Kidney (tissue), 14 donors: Measurements from ENCODE around the gene RNF8. TPM values are rescaled to one million over a fixed set of nuclear protein-coding genes. Genes with fewer than 3 reads are reported as not detected.
A peak's percentile ranks its signal among the peaks of the same experiment; 100 is the strongest.

Experiments used
- DNase-seq, 5 donors: peaks; one replicate each; pipeline ENCODE4 v3.0.0-alpha.2; 2013 to 2020
- FAIRE-seq: peaks from 2 replicates; lab custom pipeline; 2012; peaks lifted over from hg19 to GRCh38; lab: Jason Lieb, UNC
- H3K27ac ChIP-seq, 2 donors: one replicate each; pipeline ENCODE4 v1.7.0; 2013; ENCODE audit warnings: low read depth in 2 of 2, low read length in 2 of 2, inconsistent platforms in 1 of 2
- H3K27me3 ChIP-seq: one replicate; pipeline ENCODE4 v1.7.1; 2013; ENCODE audit warnings: low read length, inconsistent platforms; ENCODE audit not compliant: control insufficient read depth, insufficient read depth
- H3K36me3 ChIP-seq, 3 donors: one replicate each; pipeline versions ENCODE4 v1.7.0 to v1.7.1; 2013; ENCODE audit warnings: low read length in 3 of 3, control low read depth in 1 of 3, inconsistent platforms in 1 of 3; ENCODE audit not compliant: insufficient read depth in 3 of 3, control insufficient read depth in 2 of 3
- H3K4me1 ChIP-seq, 3 donors: one replicate each; pipeline versions ENCODE4 v1.7.0 to v1.7.1; 2013; ENCODE audit warnings: low read length in 3 of 3, inconsistent platforms in 1 of 3, low read depth in 1 of 3; ENCODE audit not compliant: control insufficient read depth in 2 of 3, insufficient read depth in 2 of 3
- H3K4me3 ChIP-seq, 3 donors: one replicate each; pipeline versions ENCODE4 v1.7.0 to v1.8.1; 2013; ENCODE audit warnings: low read length in 3 of 3, control low read depth in 1 of 3, inconsistent platforms in 1 of 3
- H3K9ac ChIP-seq, 3 donors: one replicate each; pipeline versions ENCODE4 v1.7.0 to v1.7.1; 2013; ENCODE audit warnings: low read length in 3 of 3, control low read depth in 1 of 3, inconsistent platforms in 1 of 3
- H3K9me3 ChIP-seq, 3 donors: one replicate each; pipeline versions ENCODE4 v1.7.0 to v1.7.1; 2013; ENCODE audit warnings: low read length in 3 of 3, control low read depth in 1 of 3, inconsistent platforms in 1 of 3; ENCODE audit not compliant: control insufficient read depth in 2 of 3, insufficient read depth in 1 of 3
- intact Hi-C: fragments of 100-400 bp; cut with DNase I; formaldehyde crosslinking; loops from one replicate; pipeline ENCODE4 v1.11.1; 2022
- polyA plus RNA-seq: library from polyadenylated mRNA; stranded (reverse); fragments of 350-450 nt; fragmentation: Illumina TruSeq; extraction: RNeasy Lipid Tissue Mini Kit (QIAGEN cat#74804); gene quantifications from one replicate; pipeline ENCODE4 v1.2.3, GENCODE V29; 2014; ENCODE audit warnings: low read depth, low replicate concordance; ENCODE audit not compliant: insufficient read depth
- total RNA-seq: library from RNA; stranded (reverse); fragmentation: NEBNext Ultra II Directional; extraction: Animal tissue kit (Norgen Biotek cat#: 25700); gene quantifications from one replicate; pipeline ENCODE4 v1.2.1, GENCODE V29; 2021
- TF ChIP-seq, protein P1 (sequence below): IDR thresholded peaks from 3 replicates; pipeline ENCODE4 v1.5.1; 2012; ENCODE audit warnings: mild to moderate bottlenecking, moderate library complexity, borderline replicate concordance; ENCODE audit not compliant: insufficient read depth; ENCODE audit errors: extremely low read depth
- donor health status: control.
- donor health status: control.
- donor health status: control.
- donor health status: control.
- donor health status: control.
- donor health status: DM: yes; HTN: yes; CAD: no.
- donor health status: Normal renal cell carcinoma (clear cell type).

The RNF8 gene
- total and polyA plus RNA-seq, 2 donors from 2014 or later: 18.4 to 18.5 TPM

DNA sequence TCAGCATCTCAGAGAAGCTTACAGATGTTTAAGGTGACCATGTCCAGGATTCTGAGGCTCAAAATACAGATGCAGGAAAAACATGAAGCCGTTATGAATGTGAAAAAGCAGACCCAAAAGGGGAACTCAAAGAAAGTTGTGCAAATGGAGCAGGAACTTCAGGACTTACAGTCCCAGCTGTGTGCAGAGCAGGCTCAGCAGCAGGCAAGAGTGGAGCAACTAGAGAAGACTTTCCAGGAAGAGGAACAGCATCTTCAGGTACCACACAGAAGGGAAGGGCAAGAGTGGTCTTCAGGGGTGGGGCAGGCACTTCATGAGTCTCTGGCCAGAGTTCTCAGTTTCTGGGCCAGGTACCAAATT lies 15.2 kb downstream of the RNF8 start:
- intact Hi-C loops: no loop called here
- TF ChIP-seq, protein P1, sequence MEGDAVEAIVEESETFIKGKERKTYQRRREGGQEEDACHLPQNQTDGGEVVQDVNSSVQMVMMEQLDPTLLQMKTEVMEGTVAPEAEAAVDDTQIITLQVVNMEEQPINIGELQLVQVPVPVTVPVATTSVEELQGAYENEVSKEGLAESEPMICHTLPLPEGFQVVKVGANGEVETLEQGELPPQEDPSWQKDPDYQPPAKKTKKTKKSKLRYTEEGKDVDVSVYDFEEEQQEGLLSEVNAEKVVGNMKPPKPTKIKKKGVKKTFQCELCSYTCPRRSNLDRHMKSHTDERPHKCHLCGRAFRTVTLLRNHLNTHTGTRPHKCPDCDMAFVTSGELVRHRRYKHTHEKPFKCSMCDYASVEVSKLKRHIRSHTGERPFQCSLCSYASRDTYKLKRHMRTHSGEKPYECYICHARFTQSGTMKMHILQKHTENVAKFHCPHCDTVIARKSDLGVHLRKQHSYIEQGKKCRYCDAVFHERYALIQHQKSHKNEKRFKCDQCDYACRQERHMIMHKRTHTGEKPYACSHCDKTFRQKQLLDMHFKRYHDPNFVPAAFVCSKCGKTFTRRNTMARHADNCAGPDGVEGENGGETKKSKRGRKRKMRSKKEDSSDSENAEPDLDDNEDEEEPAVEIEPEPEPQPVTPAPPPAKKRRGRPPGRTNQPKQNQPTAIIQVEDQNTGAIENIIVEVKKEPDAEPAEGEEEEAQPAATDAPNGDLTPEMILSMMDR: no peak
- no peaks in the 10 kb centered on the region for H3K27me3 ChIP-seq
- peak overlapping the region in 1 of 2 donors; percentile 14 for H3K27ac ChIP-seq
- H3K4me3 ChIP-seq: no peak overlapping the region
- DNase-seq: no peak
- H3K4me1 ChIP-seq: peaks cover 0 to 11% (median 5%) of the 10 kb centered on the region in 3 donors
- H3K36me3 ChIP-seq: peaks cover 0 to 24% (median 14%) of the 10 kb centered on the region in 3 donors
- H3K9me3 ChIP-seq: no peaks in the 10 kb centered on the region
- no peak overlapping the region for H3K9ac ChIP-seq
- no peak for FAIRE-seq

DNA sequence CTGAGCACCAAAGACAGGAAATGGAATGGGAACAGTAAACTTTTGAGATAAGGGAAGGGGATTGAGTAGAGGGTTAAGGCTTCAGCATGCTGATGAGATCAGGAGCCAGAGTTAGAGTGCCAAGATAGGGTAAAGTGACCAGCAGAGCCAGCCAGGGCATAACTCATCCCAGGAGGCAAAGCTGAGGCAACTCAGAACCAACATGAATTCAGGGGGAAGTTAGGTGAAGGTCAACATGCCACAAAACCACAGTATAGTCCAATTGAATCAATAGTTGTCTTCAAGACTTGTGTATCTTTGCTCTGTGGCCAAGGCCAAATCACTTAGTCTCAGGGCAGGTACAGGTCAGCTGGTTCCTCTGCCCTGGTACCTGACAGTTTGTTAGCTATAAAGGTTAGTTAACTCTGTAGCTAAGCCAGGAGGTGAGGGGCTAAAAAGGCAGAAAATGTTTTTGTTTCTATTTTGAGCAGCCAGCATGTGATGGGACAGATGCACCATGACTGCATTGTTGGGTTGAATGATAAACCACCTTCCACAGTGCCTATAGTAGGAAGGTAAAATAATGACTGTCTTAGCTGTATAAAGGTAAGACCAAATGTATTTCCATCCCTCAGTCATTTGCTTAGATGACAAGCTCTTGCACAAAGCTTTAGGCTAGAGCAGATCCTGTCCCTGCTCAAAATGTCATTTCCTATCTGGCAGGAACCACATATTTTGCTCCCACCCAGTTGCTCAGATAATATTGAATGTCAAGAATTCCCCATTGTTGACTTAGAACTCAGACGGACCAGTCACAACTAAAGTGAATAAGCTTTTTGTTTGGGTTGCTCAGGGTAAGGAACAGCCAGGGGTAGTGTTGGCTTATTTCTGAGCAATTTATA lies 15.8 kb downstream of the RNF8 start:
- Histone ChIP-seq H3K9me3 (no peaks in the 10 kb centered on the region), H3K36me3 (peaks cover 0 to 24% (median 14%) of the 10 kb centered on the region in 3 donors), H3K27ac (peak overlapping the region in 1 of 2 donors; percentile 14), H3K27me3 (no peaks in the 10 kb centered on the region), H3K4me1 (peaks cover 0 to 11% (median 5%) of the 10 kb centered on the region in 3 donors), H3K9ac (no peak overlapping the region), H3K4me3 (no peak overlapping the region)
- intact Hi-C loops: no loop called here
- TF ChIP-seq, protein P1: no peak
- no peak for DNase-seq
- no peak for FAIRE-seq

DNA sequence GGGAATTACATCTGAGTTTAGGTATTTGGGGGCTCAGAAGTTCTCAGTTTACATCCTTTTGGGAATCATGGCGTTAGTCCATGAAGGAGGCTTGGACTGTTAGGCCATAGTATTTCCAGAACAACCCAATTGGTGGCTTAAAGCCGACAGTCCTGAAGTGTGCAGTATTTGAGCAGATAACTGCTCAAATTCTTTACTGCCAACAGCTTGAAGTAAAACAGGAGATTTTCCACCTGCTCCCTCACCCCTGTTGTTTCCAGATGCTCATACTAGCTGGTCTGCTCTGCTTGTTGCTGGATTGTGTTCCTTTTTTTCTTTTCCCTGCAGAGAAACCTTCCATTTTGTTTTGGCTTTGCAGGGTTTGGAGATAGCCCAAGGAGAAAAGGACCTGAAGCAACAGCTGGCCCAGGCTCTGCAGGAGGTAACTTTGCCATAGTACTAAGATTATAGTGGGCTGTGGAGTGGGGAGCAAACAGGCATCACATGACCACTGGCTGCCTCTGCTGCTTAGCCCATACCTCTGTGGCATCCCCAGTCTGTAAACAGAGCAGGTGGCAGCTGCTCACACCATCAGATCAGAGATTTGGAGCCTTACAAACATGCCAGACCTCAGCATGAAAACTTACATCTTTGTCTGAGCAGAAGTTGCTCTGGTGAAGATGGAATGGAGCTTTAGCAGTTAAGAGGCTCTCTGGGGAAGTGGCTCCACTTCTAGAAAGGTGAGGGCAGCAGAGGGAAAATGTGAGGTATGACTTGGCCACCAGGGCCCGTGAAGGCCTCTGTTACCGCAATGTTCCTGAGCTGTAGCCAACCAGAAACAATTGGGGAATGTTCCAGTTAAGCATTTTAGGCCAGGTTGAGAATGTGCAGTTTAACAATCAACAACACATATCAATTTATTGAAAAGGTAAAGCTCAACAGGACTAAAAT lies 17.6 kb downstream of the RNF8 start:
- Histone ChIP-seq H3K27me3 (no peaks in the 10 kb centered on the region), H3K9me3 (no peaks in the 10 kb centered on the region), H3K4me3 (no peak overlapping the region), H3K9ac (no peak overlapping the region), H3K4me1 (peaks cover 0 to 11% (median 5%) of the 10 kb centered on the region in 3 donors), H3K27ac (no peak overlapping the region), H3K36me3 (peaks cover 0 to 24% (median 14%) of the 10 kb centered on the region in 3 donors)
- TF ChIP-seq, protein P1: no peak
- intact Hi-C loops: no loop called here
- FAIRE-seq (no peak), DNase-seq (no peak)
